Duodenal mucosa (tissue), 2 donors: ENCODE results near the gene RP2.

Experiments used
- H3K27ac ChIP-seq: one replicate; pipeline ENCODE4 v1.7.0; 2013; ENCODE audit warnings: low read depth, low read length
- H3K27me3 ChIP-seq, 2 donors: one replicate each; pipeline ENCODE4 v1.7.0; 2013; ENCODE audit warnings: low read length in 2 of 2, control low read depth in 1 of 2; ENCODE audit not compliant: insufficient read depth in 2 of 2, control insufficient read depth in 1 of 2
- H3K36me3 ChIP-seq, 2 donors: one replicate each; pipeline ENCODE4 v1.7.0; 2013; ENCODE audit warnings: low read length in 2 of 2, control low read depth in 1 of 2; ENCODE audit not compliant: insufficient read depth in 2 of 2, control insufficient read depth in 1 of 2
- H3K4me1 ChIP-seq, 2 donors: one replicate each; pipeline ENCODE4 v1.7.0; 2013; ENCODE audit warnings: low read length in 2 of 2, control low read depth in 1 of 2; ENCODE audit not compliant: insufficient read depth in 2 of 2, control insufficient read depth in 1 of 2
- H3K4me3 ChIP-seq, 2 donors: one replicate each; pipeline ENCODE4 v1.7.0; 2013; ENCODE audit warnings: low read length in 2 of 2, low read depth in 1 of 2
- H3K9ac ChIP-seq, 2 donors: one replicate each; pipeline ENCODE4 v1.7.0; 2013; ENCODE audit warnings: low read length in 2 of 2, low read depth in 1 of 2
- H3K9me3 ChIP-seq, 2 donors: one replicate each; pipeline ENCODE4 v1.7.0; 2013; ENCODE audit warnings: low read length in 2 of 2, control low read depth in 1 of 2; ENCODE audit not compliant: control insufficient read depth in 1 of 2

RP2 gene

DNA sequence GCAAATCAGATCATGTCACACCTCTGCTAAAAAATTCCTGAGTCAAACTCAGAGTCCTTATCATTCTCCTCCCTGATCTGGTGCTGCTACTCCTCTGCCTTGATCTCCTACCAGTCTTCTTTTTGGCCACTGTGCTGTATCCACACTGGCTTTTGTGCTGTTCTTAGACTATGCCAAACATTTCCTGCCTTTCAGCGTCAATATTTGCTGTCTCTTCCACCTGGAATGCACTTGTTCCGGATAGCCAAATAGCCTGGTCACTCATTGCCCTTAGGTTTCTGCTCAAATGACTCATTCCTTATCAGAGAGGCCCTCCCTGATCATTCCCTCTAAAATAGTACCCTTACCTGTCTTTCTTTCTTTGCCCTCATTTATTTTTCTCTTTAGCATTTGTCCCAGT is 24.4 kb upstream of the RP2 start:
- no peak overlapping the region for H3K4me3 ChIP-seq
- H3K36me3 ChIP-seq = no peaks in the 10 kb centered on the region
- H3K27me3 ChIP-seq = no peaks in the 10 kb centered on the region
- H3K27ac ChIP-seq = no peak overlapping the region
- no peaks in the 10 kb centered on the region for H3K9me3 ChIP-seq
- H3K9ac ChIP-seq = no peak overlapping the region
- H3K4me1 ChIP-seq = no peaks in the 10 kb centered on the region

GRCh38 chrX:46814966-46815365 is 21.9 kb upstream of the RP2 start:
- Histone ChIP-seq H3K27ac (no peak overlapping the region), H3K9me3 (no peaks in the 10 kb centered on the region), H3K27me3 (no peaks in the 10 kb centered on the region), H3K4me1 (no peaks in the 10 kb centered on the region), H3K4me3 (no peak overlapping the region), H3K9ac (no peak overlapping the region), H3K36me3 (no peaks in the 10 kb centered on the region)

DNA sequence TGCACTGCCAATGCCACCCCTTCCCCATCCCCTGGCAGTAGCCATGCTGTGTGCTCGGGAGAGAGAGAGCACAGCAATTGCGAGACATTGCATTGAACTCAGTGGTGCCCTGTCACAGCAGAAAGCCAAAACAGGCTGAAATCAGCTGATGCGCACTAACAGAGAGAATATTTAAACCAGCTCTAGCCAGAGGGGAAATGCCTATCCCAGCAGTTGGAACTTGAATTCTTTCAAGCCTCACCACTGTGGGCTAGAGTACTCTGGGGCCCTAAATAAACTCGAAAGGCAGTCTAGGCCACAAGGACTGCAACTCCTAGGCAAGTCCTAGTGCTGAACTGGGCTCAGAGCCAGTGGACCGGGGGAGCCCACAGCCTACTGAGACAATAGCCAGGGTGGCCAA is 17.7 kb upstream of the RP2 start:
- H3K4me1 ChIP-seq = no peaks in the 10 kb centered on the region
- no peaks in the 10 kb centered on the region for H3K36me3 ChIP-seq
- no peak overlapping the region for H3K4me3 ChIP-seq
- H3K27me3 ChIP-seq = no peaks in the 10 kb centered on the region
- no peaks in the 10 kb centered on the region for H3K9me3 ChIP-seq
- no peak overlapping the region for H3K27ac ChIP-seq
- no peak overlapping the region for H3K9ac ChIP-seq

DNA sequence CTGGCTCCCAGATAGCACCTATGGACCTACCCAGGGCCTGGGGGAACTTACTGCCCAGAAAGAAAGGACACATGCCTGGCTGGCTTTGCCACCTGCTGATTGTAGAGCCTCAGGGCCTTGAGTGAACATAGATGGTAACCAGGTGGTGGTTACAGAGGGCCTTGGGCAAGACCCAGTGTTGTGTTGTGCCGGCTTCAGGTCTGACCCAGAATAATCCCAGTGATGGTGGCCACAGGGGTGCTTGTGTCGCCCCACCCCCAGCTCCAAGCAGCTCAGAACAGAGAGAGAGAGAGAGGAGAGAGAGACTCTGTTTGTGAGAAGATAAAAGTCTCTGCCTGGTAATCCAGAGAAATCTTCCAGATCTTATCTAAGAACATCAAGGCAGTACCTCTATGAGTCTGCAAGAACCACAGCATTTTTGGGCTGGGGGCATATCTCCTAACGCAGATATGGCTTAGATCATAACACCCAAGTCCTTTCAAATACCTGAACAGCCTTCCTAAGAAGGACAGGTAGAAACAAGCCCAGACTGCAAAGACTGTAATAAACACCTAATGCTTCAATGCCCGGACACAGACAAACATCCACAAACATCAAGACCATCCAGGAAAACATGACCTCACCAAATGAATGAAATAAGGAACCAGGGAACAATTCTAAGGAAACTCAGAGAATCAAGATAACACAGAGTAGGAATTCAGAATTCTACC is 16.3 kb upstream of the RP2 start:
- Histone ChIP-seq H3K27ac (no peak overlapping the region), H3K4me1 (no peaks in the 10 kb centered on the region)

GRCh38 chrX:46823481-46823880 is 13.4 kb upstream of the RP2 start:
- no peaks in the 10 kb centered on the region for H3K4me1 ChIP-seq

More for the DNA sequence above, 16.3 kb upstream of the RP2 start:
- Histone ChIP-seq H3K27me3 (no peaks in the 10 kb centered on the region), H3K9ac (no peak overlapping the region), H3K36me3 (no peaks in the 10 kb centered on the region), H3K4me3 (no peak overlapping the region), H3K9me3 (no peaks in the 10 kb centered on the region)

GRCh38 chrX:46831765-46832327 is 5.0 kb upstream of the RP2 start:
- no peaks in the 10 kb centered on the region for H3K4me1 ChIP-seq
- H3K9ac ChIP-seq = no peak overlapping the region
- no peaks in the 10 kb centered on the region for H3K9me3 ChIP-seq
- H3K27ac ChIP-seq = no peak overlapping the region
- no peak overlapping the region for H3K4me3 ChIP-seq
- H3K36me3 ChIP-seq = no peaks in the 10 kb centered on the region
- H3K27me3 ChIP-seq = no peaks in the 10 kb centered on the region

More at GRCh38 chrX:46823481-46823880, 13.4 kb upstream of the RP2 start:
- Histone ChIP-seq H3K27me3 (no peaks in the 10 kb centered on the region), H3K27ac (no peak overlapping the region), H3K36me3 (no peaks in the 10 kb centered on the region), H3K9me3 (no peaks in the 10 kb centered on the region), H3K9ac (no peak overlapping the region), H3K4me3 (no peak overlapping the region)

DNA sequence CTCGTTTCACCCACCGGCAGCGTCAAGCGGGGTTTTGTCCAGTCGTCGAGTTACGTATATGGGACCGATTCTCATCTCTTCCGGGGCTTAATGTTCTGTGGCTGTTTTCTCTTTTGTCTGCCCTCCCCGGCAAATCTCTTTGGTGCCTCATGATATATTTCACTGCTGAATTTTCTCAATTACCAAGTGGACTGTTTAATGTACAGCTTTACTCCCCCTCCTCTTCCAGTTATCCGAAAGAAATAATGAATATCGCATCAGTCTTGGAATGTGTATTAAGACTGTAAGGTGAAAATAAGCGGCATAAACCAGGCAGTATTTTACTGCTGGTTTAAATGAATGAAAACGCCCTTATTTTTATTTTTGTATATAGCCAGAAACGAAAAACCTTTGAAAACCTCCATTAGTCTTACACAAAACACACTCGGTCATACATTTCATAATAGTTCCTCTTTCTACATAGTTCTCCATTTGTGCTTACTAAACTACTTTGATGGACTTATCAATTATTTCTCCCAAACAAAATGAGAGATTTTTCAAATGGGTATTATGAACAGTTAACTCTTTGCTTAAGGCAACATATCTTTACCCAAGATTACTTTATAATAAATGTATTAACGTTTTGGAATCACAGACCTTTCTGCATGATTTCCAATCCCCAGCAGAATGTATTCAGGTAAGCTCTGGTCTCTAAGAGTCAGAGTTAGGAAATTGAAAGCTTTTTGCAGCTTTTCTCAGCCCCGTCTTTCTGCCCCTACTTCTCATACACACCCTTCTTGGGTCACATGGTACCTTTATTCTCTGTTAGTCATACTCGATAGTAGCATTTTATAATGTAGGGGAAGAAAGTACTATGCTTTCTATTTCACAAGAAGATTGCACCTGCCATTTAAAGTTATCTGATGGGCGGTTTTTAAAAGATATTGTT is 979 bp downstream of the RP2 start:
- Histone ChIP-seq H3K4me3 (peak overlapping the region; percentile 82 to 83), H3K27ac (peak overlapping the region; percentile 85), H3K9ac (peak overlapping the region; percentile 87 to 93), H3K4me1 (peaks cover 0 to 3% of the 10 kb centered on the region in 2 donors), H3K27me3 (no peaks in the 10 kb centered on the region), H3K36me3 (no peaks in the 10 kb centered on the region), H3K9me3 (no peaks in the 10 kb centered on the region)

DNA sequence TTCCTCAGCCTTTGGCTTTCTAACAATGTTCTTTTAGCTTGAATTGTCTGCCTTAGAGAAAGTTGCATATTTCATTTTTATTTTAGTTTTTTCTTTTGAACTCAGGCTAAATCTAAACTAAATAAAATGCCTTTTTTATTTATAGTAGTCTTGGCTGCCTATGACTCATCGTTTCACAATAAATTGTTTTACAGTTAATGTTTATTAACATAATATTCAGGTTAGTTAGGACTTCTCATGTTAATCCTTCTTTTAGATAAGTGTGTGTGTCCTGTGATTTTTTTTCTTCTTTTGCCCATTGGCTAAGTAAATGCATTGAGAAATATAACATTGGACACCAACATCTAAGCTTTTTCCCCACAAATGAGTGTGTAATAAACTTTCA is 1.6 kb downstream of the RP2 start:
- H3K4me3 ChIP-seq = peak overlapping the region; percentile 82 to 83
- H3K4me1 ChIP-seq = peaks cover 0 to 3% of the 10 kb centered on the region in 2 donors
- H3K27me3 ChIP-seq = no peaks in the 10 kb centered on the region
- no peaks in the 10 kb centered on the region for H3K36me3 ChIP-seq
- no peak overlapping the region for H3K27ac ChIP-seq
- no peaks in the 10 kb centered on the region for H3K9me3 ChIP-seq
- H3K9ac ChIP-seq = peak overlapping the region in 1 of 2 donors; percentile 93

DNA sequence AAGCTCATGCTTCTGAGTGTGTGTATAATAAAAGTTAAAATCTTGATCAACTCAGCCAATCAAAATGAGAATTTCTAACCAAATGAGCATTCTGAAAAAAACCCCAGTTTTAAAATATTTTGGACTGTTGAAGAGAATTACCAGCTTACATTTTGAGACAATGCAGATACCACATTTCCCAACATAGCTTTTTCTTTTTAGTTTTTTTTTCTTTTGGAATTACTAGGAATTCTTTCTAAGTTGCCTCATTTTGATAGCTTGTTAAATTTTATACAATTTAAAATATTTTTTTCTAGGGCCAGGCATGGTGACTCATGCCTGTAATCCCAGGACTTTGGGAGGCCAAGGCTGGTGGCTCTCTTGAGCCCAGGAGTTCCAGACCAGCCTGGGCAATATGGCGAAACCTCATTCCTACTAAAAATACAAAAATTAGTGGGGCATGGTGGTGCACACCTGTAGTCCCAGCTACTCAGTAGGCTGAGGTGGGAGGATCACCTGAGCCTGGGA is 2.2 kb downstream of the RP2 start:
- Histone ChIP-seq H3K27ac (no peak overlapping the region), H3K9me3 (no peaks in the 10 kb centered on the region), H3K9ac (no peak overlapping the region), H3K4me1 (peaks cover 0 to 3% of the 10 kb centered on the region in 2 donors), H3K4me3 (peak overlapping the region in 1 of 2 donors; percentile 83), H3K36me3 (no peaks in the 10 kb centered on the region), H3K27me3 (no peaks in the 10 kb centered on the region)

GRCh38 chrX:46840946-46841345 is 4.1 kb downstream of the RP2 start:
- Histone ChIP-seq H3K9me3 (no peaks in the 10 kb centered on the region), H3K27me3 (no peaks in the 10 kb centered on the region), H3K9ac (no peak overlapping the region), H3K4me1 (peaks cover 0 to 3% of the 10 kb centered on the region in 2 donors), H3K4me3 (no peak overlapping the region), H3K36me3 (no peaks in the 10 kb centered on the region), H3K27ac (no peak overlapping the region)
